Endothelial cell of umbilical vein (primary cell): ENCODE results near the gene FMN2. TPM values are rescaled to one million over a fixed set of nuclear protein-coding genes. Genes with fewer than 3 reads are reported as not detected.

Experiments used
- BruUV-seq: library from RNA; stranded (reverse); fragments of 400-500 nt; replicated peaks from 2 replicates; lab custom pipeline; 2021; lab: Mats Ljungman, UMichigan
- CTCF ChIA-PET: fragments of 300-600, 350-600 bp; sonication (Branson Sonifier 250); formaldehyde crosslinking; loops from one replicate; lab custom pipeline; 2021; ENCODE audit warnings: antibody characterized with exemption, inconsistent platforms; lab: Charles Lee
- POLR2A ChIA-PET: fragments of 300-600, 350-600 bp; sonication (Branson Sonifier 250); formaldehyde crosslinking; loops from one replicate; lab custom pipeline; 2021; ENCODE audit warnings: antibody characterized with exemption, inconsistent platforms; lab: Charles Lee
- DNase-seq: peaks from one replicate; pipeline ENCODE4 v3.0.0-alpha.2; 2011; ENCODE audit warnings: low read depth, low spot score
- FAIRE-seq: peaks from 2 replicates; lab custom pipeline; 2011; peaks lifted over from hg19 to GRCh38; lab: Jason Lieb, UNC
- H2AFZ ChIP-seq: 2 replicates; pipeline ENCODE4 v1.6.0; 2012; ENCODE audit warnings: low read depth, low read length, control low read depth, inconsistent platforms
- H3K27ac ChIP-seq: 2 replicates; pipeline ENCODE4 v1.5.1; 2011; ENCODE audit warnings: low read depth, mild to moderate bottlenecking, control low read depth, low read length, moderate library complexity; ENCODE audit not compliant: insufficient read depth
- H3K27me3 ChIP-seq, 2 experiments: 2 replicates each; pipeline versions ENCODE4 v1.6.0 to v1.6.1; 2011; ENCODE audit warnings: low read length in 2 of 2, mixed read lengths in 1 of 2; ENCODE audit not compliant: control insufficient read depth in 2 of 2, insufficient read depth in 2 of 2
- H3K36me3 ChIP-seq, 2 experiments: 2 replicates in 1 of 2; 3 replicates in 1 of 2; pipeline ENCODE4 v1.5.1; 2011; ENCODE audit warnings: low read length in 2 of 2, mild to moderate bottlenecking in 1 of 2, moderate library complexity in 1 of 2; ENCODE audit not compliant: control insufficient read depth in 2 of 2, insufficient read depth in 2 of 2; ENCODE audit errors: extremely low read depth in 1 of 2
- H3K4me1 ChIP-seq: 3 replicates; pipeline ENCODE4 v1.5.1; 2011; ENCODE audit warnings: mild to moderate bottlenecking, low read length; ENCODE audit not compliant: control insufficient read depth, insufficient read depth; ENCODE audit errors: extremely low read depth
- H3K4me2 ChIP-seq: 2 replicates; pipeline ENCODE4 v1.6.1; 2011; ENCODE audit warnings: low read length, control low read depth, mixed read lengths; ENCODE audit not compliant: insufficient read depth
- H3K4me3 ChIP-seq, 3 experiments: fragments of 200-600 bp in 1 of 3; sonication (generic), shearing (Covaris generic) in 1 of 3; replicated peaks in 1 of 3; 2 replicates each; pipeline ENCODE4 v1.5.1; 2011 to 2016; ENCODE audit warnings: control low read depth in 3 of 3, low read length in 3 of 3, mild to moderate bottlenecking in 2 of 3, inconsistent platforms in 1 of 3, low read depth in 1 of 3, moderate library complexity in 1 of 3; ENCODE audit not compliant: insufficient read depth in 1 of 3
- H3K79me2 ChIP-seq: 2 replicates; pipeline ENCODE4 v1.6.0; 2012; ENCODE audit warnings: low read length, inconsistent platforms; ENCODE audit not compliant: control insufficient read depth, insufficient read depth
- H3K9ac ChIP-seq: replicated peaks from 2 replicates; pipeline ENCODE3; 2011; ENCODE audit warnings: low read length, control low read depth; ENCODE audit not compliant: insufficient read depth; ENCODE audit errors: extremely low read depth
- H3K9me1 ChIP-seq: replicated peaks from 3 replicates; pipeline ENCODE4 v1.6.0; 2011; ENCODE audit warnings: mild to moderate bottlenecking, low read length; ENCODE audit not compliant: control insufficient read depth, insufficient read depth; ENCODE audit errors: extremely low read depth
- H3K9me3 ChIP-seq: replicated peaks from 2 replicates; pipeline ENCODE4 v1.5.1; 2012; ENCODE audit warnings: low read length, inconsistent platforms; ENCODE audit not compliant: control insufficient read depth, insufficient read depth
- H4K20me1 ChIP-seq: replicated peaks from 2 replicates; pipeline ENCODE3; 2011; ENCODE audit warnings: mild to moderate bottlenecking, low read length; ENCODE audit not compliant: control insufficient read depth, insufficient read depth; ENCODE audit errors: extremely low read depth
- EZH2 ChIP-seq: IDR thresholded peaks from 2 replicates; pipeline ENCODE4 v1.6.1; 2012; ENCODE audit warnings: borderline replicate concordance, low read depth, mild to moderate bottlenecking, moderate library complexity, low read length, inconsistent platforms; ENCODE audit not compliant: severe bottlenecking
- FOS ChIP-seq: IDR thresholded peaks from 2 replicates; pipeline ENCODE4 v1.6.1; 2011; ENCODE audit warnings: mild to moderate bottlenecking, low read length, moderate library complexity, borderline replicate concordance; ENCODE audit not compliant: insufficient read depth
- GATA2 ChIP-seq: IDR thresholded peaks from 2 replicates; pipeline ENCODE4 v1.7.0; 2011; ENCODE audit warnings: low read depth, mild to moderate bottlenecking, moderate library complexity, mixed read lengths, low read length; ENCODE audit not compliant: insufficient read length, insufficient read depth
- JUN ChIP-seq: IDR thresholded peaks from 2 replicates; pipeline ENCODE4 v1.6.1; 2011; ENCODE audit warnings: borderline replicate concordance, low read depth; ENCODE audit not compliant: insufficient read length, insufficient read depth
- MYC ChIP-seq: IDR thresholded peaks from one replicate; pipeline ENCODE4 v1.6.1; 2011; ENCODE audit warnings: mild to moderate bottlenecking, low read depth, low read length
- POLR2A ChIP-seq: IDR thresholded peaks from 2 replicates; pipeline ENCODE4 v1.6.1; 2012; ENCODE audit warnings: low read depth, mild to moderate bottlenecking, control low read depth, low read length
- POLR2AphosphoS5 ChIP-seq: IDR thresholded peaks from 2 replicates; pipeline ENCODE4 v1.6.1; 2012; ENCODE audit warnings: low read depth, mild to moderate bottlenecking, control low read depth, low read length, moderate library complexity; ENCODE audit not compliant: insufficient read depth
- dilution Hi-C: fragments of 300-500 bp; cut with MboI; formaldehyde crosslinking; loops from one replicate; pipeline ENCODE4 v1.15.0; 2019; ENCODE audit warnings: low sequenced_read_pairs; ENCODE audit not compliant: extremely low pct_ligation_motif_present
- intact Hi-C: fragments of 100-400 bp; cut with micrococcal nuclease; formaldehyde crosslinking; loops from one replicate; pipeline ENCODE4 v1.10.0; 2022
- polyA plus RNA-seq, 4 experiments: library from polyadenylated mRNA; depleted of rRNA in 3 of 4; stranded (reverse) in 3 of 4; unstranded in 1 of 4; fragments of >200 nt; gene quantifications; 2 replicates each; pipeline versions ENCODE4 v1.2.1 to v1.2.3, GENCODE V29; 2011 to 2012; ENCODE audit warnings: missing spikeins in 1 of 4
- total RNA-seq: library from RNA; stranded (reverse); gene quantifications from 2 replicates; pipeline ENCODE4 v1.2.3, GENCODE V29; 2021
- TF ChIP-seq, protein P1 (sequence below), 2 donors: IDR thresholded peaks; 1 replicate in 1 of 2; 2 replicates in 1 of 2; pipeline ENCODE4 v1.5.1; 2011; ENCODE audit warnings: low read length in 2 of 2, mild to moderate bottlenecking in 2 of 2, moderate library complexity in 2 of 2, control low read depth in 1 of 2, inconsistent platforms in 1 of 2, low read depth in 1 of 2; ENCODE audit not compliant: insufficient read depth in 1 of 2; ENCODE audit errors: extremely low read depth in 1 of 2
- TF ChIP-seq, protein P2 (sequence below): IDR thresholded peaks from 2 replicates; pipeline ENCODE4 v1.6.1; 2011; ENCODE audit not compliant: insufficient read depth, insufficient read length

The FMN2 gene
- total and polyA plus RNA-seq, 2 donors (not counting 3 experiments of a cell fraction or from before 2014, with no cell fraction given): not detected

DNA sequence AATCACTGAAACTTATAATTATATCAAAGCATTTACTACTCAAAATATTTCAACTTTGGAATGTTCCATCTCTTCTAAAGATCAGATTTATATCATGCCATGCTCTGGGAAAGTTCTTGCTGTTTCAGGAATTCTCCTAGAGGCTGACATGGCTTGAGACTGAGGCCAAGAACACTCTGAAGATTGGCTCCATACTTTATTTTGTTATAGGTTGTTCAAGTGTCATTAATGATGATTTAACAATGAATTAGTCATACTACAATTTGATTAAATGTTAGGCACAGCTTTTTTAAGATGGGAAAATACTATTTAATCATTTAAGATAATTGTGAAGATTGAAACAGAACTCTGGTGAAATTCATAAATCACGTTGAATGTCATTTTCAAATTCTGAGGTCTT lies 264.9 kb downstream of the FMN2 start:
- Histone ChIP-seq H3K9me1 (no peaks in the 10 kb centered on the region), H3K4me1 (no peaks in the 10 kb centered on the region), H3K36me3 (no peaks in the 10 kb centered on the region), H3K79me2 (no peaks in the 10 kb centered on the region), H4K20me1 (no peaks in the 10 kb centered on the region), H3K27me3 (no peaks in the 10 kb centered on the region), H3K4me3 (no peak overlapping the region), H2AFZ (no peak overlapping the region), H3K27ac (no peak overlapping the region), H3K9me3 (peaks cover 2% of the 10 kb centered on the region), H3K9ac (no peak overlapping the region), H3K4me2 (no peak overlapping the region)
- intact Hi-C loops (no loop called here), dilution Hi-C loops (no loop called here)
- FAIRE-seq: no peak
- POLR2A ChIA-PET: no interaction called here
- CTCF ChIA-PET: no interaction called here
- DNase-seq: no peak
- no peak for TF ChIP-seq EZH2
- TF ChIP-seq, protein P1, sequence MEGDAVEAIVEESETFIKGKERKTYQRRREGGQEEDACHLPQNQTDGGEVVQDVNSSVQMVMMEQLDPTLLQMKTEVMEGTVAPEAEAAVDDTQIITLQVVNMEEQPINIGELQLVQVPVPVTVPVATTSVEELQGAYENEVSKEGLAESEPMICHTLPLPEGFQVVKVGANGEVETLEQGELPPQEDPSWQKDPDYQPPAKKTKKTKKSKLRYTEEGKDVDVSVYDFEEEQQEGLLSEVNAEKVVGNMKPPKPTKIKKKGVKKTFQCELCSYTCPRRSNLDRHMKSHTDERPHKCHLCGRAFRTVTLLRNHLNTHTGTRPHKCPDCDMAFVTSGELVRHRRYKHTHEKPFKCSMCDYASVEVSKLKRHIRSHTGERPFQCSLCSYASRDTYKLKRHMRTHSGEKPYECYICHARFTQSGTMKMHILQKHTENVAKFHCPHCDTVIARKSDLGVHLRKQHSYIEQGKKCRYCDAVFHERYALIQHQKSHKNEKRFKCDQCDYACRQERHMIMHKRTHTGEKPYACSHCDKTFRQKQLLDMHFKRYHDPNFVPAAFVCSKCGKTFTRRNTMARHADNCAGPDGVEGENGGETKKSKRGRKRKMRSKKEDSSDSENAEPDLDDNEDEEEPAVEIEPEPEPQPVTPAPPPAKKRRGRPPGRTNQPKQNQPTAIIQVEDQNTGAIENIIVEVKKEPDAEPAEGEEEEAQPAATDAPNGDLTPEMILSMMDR (IDR thresholded peaks at IDR 0.05; ENCODE audit: extremely low read depth in 1 of 2, insufficient read depth in 1 of 2, low read depth in 1 of 2, low read length in 2 of 2): no peak
- no peak for TF ChIP-seq FOS
- TF ChIP-seq, protein P2, sequence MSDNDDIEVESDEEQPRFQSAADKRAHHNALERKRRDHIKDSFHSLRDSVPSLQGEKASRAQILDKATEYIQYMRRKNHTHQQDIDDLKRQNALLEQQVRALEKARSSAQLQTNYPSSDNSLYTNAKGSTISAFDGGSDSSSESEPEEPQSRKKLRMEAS: no peak
- TF ChIP-seq POLR2AphosphoS5: no peak
- TF ChIP-seq JUN: no peak
- no peak for TF ChIP-seq POLR2A
- TF ChIP-seq GATA2: no peak
- no peak for TF ChIP-seq MYC
- no TSS peak for BruUV-seq
